Measurements from ENCODE around the gene NUP205.
"Not testable (repeated sequence)": the region's sequence is repeated elsewhere in the genome, so short reads cannot be mapped to it uniquely, and the experiment has no call there.

NUP205 gene

GRCh38 chr7:135670179-135670578, 112.5 kb downstream of the NUP205 start:
- FAIRE-seq = no peak

- FAIRE-seq = no peak
These were observed 115.0 kb downstream of the NUP205 start for GRCh38 chr7:135672560-135673359.

- FAIRE-seq = no peak
These were observed 115.6 kb downstream of the NUP205 start for GRCh38 chr7:135673360-135673706.

- no peak for FAIRE-seq
These were observed 121.2 kb downstream of the NUP205 start for GRCh38 chr7:135678612-135679575.

- FAIRE-seq = no peak
These were observed 124.0 kb downstream of the NUP205 start for GRCh38 chr7:135681762-135682161.

GRCh38 chr7:135682191-135682590, 124.5 kb downstream of the NUP205 start:
- FAIRE-seq = no peak

GRCh38 chr7:135683609-135684008, 125.9 kb downstream of the NUP205 start:
- no peak for FAIRE-seq

GRCh38 chr7:135684136-135684535, 126.4 kb downstream of the NUP205 start:
- no peak for FAIRE-seq

GRCh38 chr7:135684699-135685098, 127.0 kb downstream of the NUP205 start:
- no peak for FAIRE-seq

GRCh38 chr7:135685306-135686084, 127.8 kb downstream of the NUP205 start:
- no peak for FAIRE-seq

GRCh38 chr7:135687466-135687865, 129.7 kb downstream of the NUP205 start:
- no peak for FAIRE-seq

GRCh38 chr7:135690566-135690965, 132.8 kb downstream of the NUP205 start:
- no peak for FAIRE-seq

- FAIRE-seq = no peak
These were observed 134.3 kb downstream of the NUP205 start for GRCh38 chr7:135692055-135692454.

GRCh38 chr7:135692606-135693005, 134.9 kb downstream of the NUP205 start:
- FAIRE-seq = not testable (repeated sequence)

- no peak for FAIRE-seq
These were observed 135.8 kb downstream of the NUP205 start for GRCh38 chr7:135693558-135693957.

- FAIRE-seq = no peak
These were observed 139.7 kb downstream of the NUP205 start for GRCh38 chr7:135697276-135698049.
